ENCODE data around the gene TMEM176B. TPM values are rescaled to one million over a fixed set of nuclear protein-coding genes. Genes with fewer than 3 reads are reported as not detected.

Gene TMEM176B
- total and polyA plus RNA-seq, 5 donors = 101 to 344 (median 158) TPM

GRCh38 chr7:150788474-150789269 lies 11.5 kb downstream of the TMEM176B start:
- ATAC-seq (peak; percentile 75 to 83), DNase-seq (peak; percentile 84 to 89 (median 89))
- no peaks in the 10 kb centered on the region for H3K27me3 ChIP-seq (ENCODE audit: control insufficient read depth, insufficient read depth)
- H3K9me3 ChIP-seq (ENCODE audit: control insufficient read depth, low read length) = no peaks in the 10 kb centered on the region
- intact Hi-C loops (cut with DNase I) = no loop called here
- H3K27ac ChIP-seq (ENCODE audit: low read length) = peak overlapping the region; percentile 57
- no peak overlapping the region for H3K4me3 ChIP-seq (ENCODE audit: low read length)
- 59% methylated on average over 9 of the region's 9 CpGs for WGBS
- H3K4me1 ChIP-seq (ENCODE audit: control insufficient read depth, insufficient read depth, low read length) = peaks cover 21% of the 10 kb centered on the region

- Histone ChIP-seq H3K4me1 (ENCODE audit: control insufficient read depth, insufficient read depth, low read length) (peaks cover 21% of the 10 kb centered on the region), H3K27ac (ENCODE audit: low read length) (peak overlapping the region; percentile 57), H3K4me3 (ENCODE audit: low read length) (no peak overlapping the region), H3K9me3 (ENCODE audit: control insufficient read depth, low read length) (no peaks in the 10 kb centered on the region), H3K27me3 (ENCODE audit: control insufficient read depth, insufficient read depth) (no peaks in the 10 kb centered on the region)
- 31% methylated on average over 10 of the region's 10 CpGs for WGBS
- intact Hi-C loops (cut with DNase I) = no loop called here
- ATAC-seq = peak; percentile 41 to 47
- DNase-seq = peak in 2 of 3 donors; percentile 38 to 62
Observed at GRCh38 chr7:150787321-150788281, 12.6 kb downstream of the TMEM176B start.

GRCh38 chr7:150784954-150785353 lies 15.2 kb downstream of the TMEM176B start:
- intact Hi-C loops (cut with DNase I) = loop anchor here in 1 of 4 donors (5.0 kb wide), 1 partner anchor 92 kb away; no protein-coding TSS in a partner anchor
- ATAC-seq (peak; percentile 8 to 27), DNase-seq (no peak)
- 40% methylated on average over 4 of the region's 4 CpGs for WGBS
- Histone ChIP-seq H3K27me3 (ENCODE audit: control insufficient read depth, insufficient read depth) (no peaks in the 10 kb centered on the region), H3K27ac (ENCODE audit: low read length) (no peak overlapping the region), H3K4me3 (ENCODE audit: low read length) (no peak overlapping the region), H3K9me3 (ENCODE audit: control insufficient read depth, low read length) (no peaks in the 10 kb centered on the region), H3K4me1 (ENCODE audit: control insufficient read depth, insufficient read depth, low read length) (peaks cover 16% of the 10 kb centered on the region)

- H3K27me3 ChIP-seq (ENCODE audit: control insufficient read depth, insufficient read depth) = no peaks in the 10 kb centered on the region
- peaks cover 16% of the 10 kb centered on the region for H3K4me1 ChIP-seq (ENCODE audit: control insufficient read depth, insufficient read depth, low read length)
- DNase-seq (no peak), ATAC-seq (no peak)
- intact Hi-C loops (cut with DNase I) = loop anchor here in 1 of 4 donors (5.0 kb wide), 1 partner anchor 93 kb away; no protein-coding TSS in a partner anchor
- H3K9me3 ChIP-seq (ENCODE audit: control insufficient read depth, low read length) = no peaks in the 10 kb centered on the region
- 63% methylated on average over 9 of the region's 9 CpGs for WGBS
- no peak overlapping the region for H3K4me3 ChIP-seq (ENCODE audit: low read length)
- H3K27ac ChIP-seq (ENCODE audit: low read length) = no peak overlapping the region
Observed at GRCh38 chr7:150784120-150784736, 15.9 kb downstream of the TMEM176B start.

DNA sequence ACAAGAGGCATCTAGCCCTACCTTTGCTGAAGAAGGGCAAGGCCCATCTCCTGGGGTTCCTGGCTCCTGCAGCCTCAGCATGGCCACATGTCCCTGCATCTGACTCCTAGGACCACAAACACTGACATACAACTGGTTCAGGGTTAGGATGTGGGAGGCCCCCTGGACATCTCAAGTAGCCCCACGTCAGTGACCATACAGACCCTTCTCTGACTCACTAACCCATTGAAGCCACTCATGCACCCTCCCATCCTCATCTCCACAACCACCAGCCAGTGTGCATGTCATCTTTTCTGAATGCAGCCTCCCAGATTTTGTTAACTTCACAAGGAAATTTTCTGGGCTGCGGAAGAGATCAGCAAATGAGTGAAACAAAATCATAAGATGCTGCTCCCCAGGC lies 18.2 kb downstream of the TMEM176B start:
- DNase-seq (no peak), ATAC-seq (no peak)
- H3K4me3 ChIP-seq (ENCODE audit: low read length) = no peak overlapping the region
- 96% methylated on average over 2 of the region's 2 CpGs for WGBS
- intact Hi-C loops (cut with DNase I) = loop anchor here in 1 of 4 donors (5.0 kb wide), 1 partner anchor 95 kb away; no protein-coding TSS in a partner anchor
- H3K9me3 ChIP-seq (ENCODE audit: control insufficient read depth, low read length) = no peaks in the 10 kb centered on the region
- H3K27ac ChIP-seq (ENCODE audit: low read length) = no peak overlapping the region
- no peaks in the 10 kb centered on the region for H3K27me3 ChIP-seq (ENCODE audit: control insufficient read depth, insufficient read depth)
- H3K4me1 ChIP-seq (ENCODE audit: control insufficient read depth, insufficient read depth, low read length) = peaks cover 5% of the 10 kb centered on the region

DNA sequence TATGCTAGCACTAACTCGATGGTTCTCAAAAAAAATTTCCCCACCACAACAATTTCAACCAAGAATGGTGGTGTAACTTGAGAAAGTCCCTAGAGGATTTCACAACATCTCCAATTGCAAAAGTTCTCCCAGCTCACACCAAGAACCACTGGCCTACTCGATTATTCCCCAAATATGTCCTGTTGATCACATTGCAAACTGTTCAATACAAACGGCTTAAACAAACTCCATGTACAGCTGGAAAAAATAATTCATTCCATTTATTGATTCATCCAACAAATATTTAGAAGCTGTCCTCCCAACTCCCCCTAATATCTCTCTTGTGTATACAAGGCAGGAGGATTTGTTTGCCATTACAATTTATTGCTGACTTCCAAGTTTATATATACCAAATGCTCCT lies 19.1 kb downstream of the TMEM176B start:
- ATAC-seq (no peak), DNase-seq (no peak)
- WGBS = 42% methylated on average over 3 of the region's 3 CpGs
- H3K4me1 ChIP-seq (ENCODE audit: control insufficient read depth, insufficient read depth, low read length) = peaks cover 5% of the 10 kb centered on the region
- H3K9me3 ChIP-seq (ENCODE audit: control insufficient read depth, low read length) = no peaks in the 10 kb centered on the region
- intact Hi-C loops (cut with DNase I) = loop anchor here in 1 of 4 donors (5.0 kb wide), 1 partner anchor 96 kb away; no protein-coding TSS in a partner anchor
- no peaks in the 10 kb centered on the region for H3K27me3 ChIP-seq (ENCODE audit: control insufficient read depth, insufficient read depth)
- no peak overlapping the region for H3K27ac ChIP-seq (ENCODE audit: low read length)
- H3K4me3 ChIP-seq (ENCODE audit: low read length) = no peak overlapping the region

- 61% methylated on average over 3 of the region's 3 CpGs for WGBS
- Histone ChIP-seq H3K27ac (ENCODE audit: low read length) (no peak overlapping the region), H3K9me3 (ENCODE audit: control insufficient read depth, low read length) (no peaks in the 10 kb centered on the region), H3K4me1 (ENCODE audit: control insufficient read depth, insufficient read depth, low read length) (peaks cover 5% of the 10 kb centered on the region), H3K27me3 (ENCODE audit: control insufficient read depth, insufficient read depth) (no peaks in the 10 kb centered on the region), H3K4me3 (ENCODE audit: low read length) (no peak overlapping the region)
- intact Hi-C loops (cut with DNase I) = loop anchor here in 1 of 4 donors (5.0 kb wide), 1 partner anchor 97 kb away; no protein-coding TSS in a partner anchor
- no peak for ATAC-seq
- no peak for DNase-seq
Observed at GRCh38 chr7:150780292-150780691, 19.9 kb downstream of the TMEM176B start.

DNA sequence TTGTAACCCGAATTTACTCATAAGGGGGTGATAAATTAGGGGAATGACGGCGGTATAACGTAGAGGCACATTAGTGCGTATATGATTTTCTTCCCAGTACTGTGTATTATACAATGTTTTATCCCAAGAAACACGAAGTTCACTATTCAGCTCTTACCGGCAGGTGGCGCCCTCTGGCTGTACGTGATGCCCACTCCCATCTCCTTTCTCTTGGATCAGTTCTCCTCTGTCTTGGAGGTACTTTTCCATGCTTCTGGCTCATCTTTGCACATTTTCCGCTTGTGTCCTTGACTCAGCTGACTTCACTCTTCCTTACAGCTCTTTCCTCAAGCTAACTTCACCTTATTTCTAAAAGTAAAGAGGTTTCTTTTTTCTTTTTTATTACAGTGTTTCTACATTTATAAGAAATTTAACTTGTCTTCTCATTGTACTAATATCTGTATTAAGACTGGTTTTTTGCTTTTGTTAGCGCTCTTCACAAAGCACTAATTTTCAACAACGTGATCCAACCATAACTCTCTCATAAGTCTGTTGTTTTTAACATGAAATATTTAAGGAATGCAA lies 21.3 kb downstream of the TMEM176B start:
- ATAC-seq = peak; percentile 92 to 93
- H3K4me3 ChIP-seq (ENCODE audit: low read length) = no peak overlapping the region
- WGBS = 8% methylated on average over 12 of the region's 12 CpGs
- no peaks in the 10 kb centered on the region for H3K27me3 ChIP-seq (ENCODE audit: control insufficient read depth, insufficient read depth)
- H3K27ac ChIP-seq (ENCODE audit: low read length) = no peak overlapping the region
- intact Hi-C loops (cut with DNase I) = loop anchor here (2.0 to 10.0 kb wide), 5 partner anchors 98 to 216 kb away; partner anchors contain the start of gene NOS3 (in 1 of the 4)
- peak; percentile 88 to 95 (median 91) for DNase-seq
- no peaks in the 10 kb centered on the region for H3K4me1 ChIP-seq (ENCODE audit: control insufficient read depth, insufficient read depth, low read length)
- H3K9me3 ChIP-seq (ENCODE audit: control insufficient read depth, low read length) = no peaks in the 10 kb centered on the region

- no peaks in the 10 kb centered on the region for H3K4me1 ChIP-seq (ENCODE audit: control insufficient read depth, insufficient read depth, low read length)
- no peak for ATAC-seq
- no peaks in the 10 kb centered on the region for H3K27me3 ChIP-seq (ENCODE audit: control insufficient read depth, insufficient read depth)
- no peak overlapping the region for H3K4me3 ChIP-seq (ENCODE audit: low read length)
- 57% methylated on average over 8 of the region's 8 CpGs for WGBS
- H3K9me3 ChIP-seq (ENCODE audit: control insufficient read depth, low read length) = no peaks in the 10 kb centered on the region
- intact Hi-C loops (cut with DNase I) = loop anchor here (2.0 to 10.0 kb wide), 5 partner anchors 99 to 217 kb away; partner anchors contain the start of gene NOS3 (in 1 of the 4)
- no peak for DNase-seq
- H3K27ac ChIP-seq (ENCODE audit: low read length) = no peak overlapping the region
Observed at GRCh38 chr7:150778014-150778737, 22.0 kb downstream of the TMEM176B start.

All from right cardiac atrium (tissue), 5 donors.